ENCODE data around the gene SETX.

The SETX gene

GRCh38 chr9:132333556-132333955 is 21.2 kb downstream of the SETX start:
- 0 out of 2 replicates have a peak, but pooled peaks cover 4% of the 10 kb centered on the region for H4K20me1 ChIP-seq (ENCODE audit: low read depth, low read length)
- no peak overlapping the region for H3K4me2 ChIP-seq (ENCODE audit: low read depth, low read length, poor library complexity, severe bottlenecking)
- peaks cover 51% of the 10 kb centered on the region for H3K36me3 ChIP-seq (ENCODE audit: low read length)
- TF ChIP-seq EZH2phosphoT487 (conservative IDR thresholded peaks at IDR 0.05; ENCODE audit: low read length) (no peak), CTCF (IDR thresholded peaks at IDR 0.05; ENCODE audit: insufficient read depth, low read length, poor library complexity, severe bottlenecking) (no peak)
- H3K9ac ChIP-seq (ENCODE audit: low read length): no peak overlapping the region
- H2AFZ ChIP-seq (ENCODE audit: low read depth, low read length, severe bottlenecking): no peak overlapping the region
- no peak overlapping the region for H3K4me3 ChIP-seq (ENCODE audit: insufficient read depth, low read length, poor library complexity, severe bottlenecking)
- no peaks in the 10 kb centered on the region for H3K27me3 ChIP-seq (ENCODE audit: low read length)
- H3K9me3 ChIP-seq (ENCODE audit: insufficient read depth, low read length): no peaks in the 10 kb centered on the region
- peaks cover 5% of the 10 kb centered on the region for H3F3A ChIP-seq (ENCODE audit: insufficient read depth)
- H3K79me2 ChIP-seq (ENCODE audit: insufficient read depth, low read length): 0 out of 2 replicates have a peak, but pooled peaks cover 13% of the 10 kb centered on the region
- H3K9me2 ChIP-seq (replicated peaks; ENCODE audit: insufficient read depth, low read length): no peaks in the 10 kb centered on the region
- H3K27ac ChIP-seq (ENCODE audit: low read depth, low read length): no peak overlapping the region

- Histone ChIP-seq H3K27ac (ENCODE audit: low read depth, low read length) (no peak overlapping the region), H3F3A (ENCODE audit: insufficient read depth) (no peaks in the 10 kb centered on the region; the same call in 1 of the 2 replicates), H3K4me3 (ENCODE audit: insufficient read depth, low read length, poor library complexity, severe bottlenecking) (no peak overlapping the region), H3K9me3 (ENCODE audit: insufficient read depth, low read length) (no peaks in the 10 kb centered on the region), H3K27me3 (ENCODE audit: low read length) (no peaks in the 10 kb centered on the region), H3K36me3 (ENCODE audit: low read length) (peaks cover 65% of the 10 kb centered on the region), H3K9ac (ENCODE audit: low read length) (no peak overlapping the region), H3K4me2 (ENCODE audit: low read depth, low read length, poor library complexity, severe bottlenecking) (no peak overlapping the region), H4K20me1 (ENCODE audit: low read depth, low read length) (peaks cover 4% of the 10 kb centered on the region; the same call in 1 of the 2 replicates), H3K79me2 (ENCODE audit: insufficient read depth, low read length) (peaks cover 28% of the 10 kb centered on the region), H3K9me2 (replicated peaks; ENCODE audit: insufficient read depth, low read length) (no peaks in the 10 kb centered on the region), H2AFZ (ENCODE audit: low read depth, low read length, severe bottlenecking) (no peak overlapping the region)
- no peak for TF ChIP-seq CTCF (IDR thresholded peaks at IDR 0.05; ENCODE audit: insufficient read depth, low read length, poor library complexity, severe bottlenecking)
- no peak for TF ChIP-seq EZH2phosphoT487 (conservative IDR thresholded peaks at IDR 0.05; ENCODE audit: low read length)
These were observed 26.2 kb downstream of the SETX start for GRCh38 chr9:132328580-132328979.

- no peak overlapping the region for H3K9ac ChIP-seq (ENCODE audit: low read length)
- no peak overlapping the region for H3K4me3 ChIP-seq (ENCODE audit: insufficient read depth, low read length, poor library complexity, severe bottlenecking)
- peaks cover 38% of the 10 kb centered on the region for H3K79me2 ChIP-seq (ENCODE audit: insufficient read depth, low read length)
- H4K20me1 ChIP-seq (ENCODE audit: low read depth, low read length): peaks cover 4% of the 10 kb centered on the region; the same call in 1 of the 2 replicates
- H3K27me3 ChIP-seq (ENCODE audit: low read length): no peaks in the 10 kb centered on the region
- H3K36me3 ChIP-seq (ENCODE audit: low read length): peaks cover 71% of the 10 kb centered on the region
- no peak overlapping the region for H3K27ac ChIP-seq (ENCODE audit: low read depth, low read length)
- no peak for TF ChIP-seq EZH2phosphoT487 (conservative IDR thresholded peaks at IDR 0.05; ENCODE audit: low read length)
- TF ChIP-seq CTCF (IDR thresholded peaks at IDR 0.05; ENCODE audit: insufficient read depth, low read length, poor library complexity, severe bottlenecking): no peak
- H3K9me3 ChIP-seq (ENCODE audit: insufficient read depth, low read length): no peaks in the 10 kb centered on the region
- H2AFZ ChIP-seq (ENCODE audit: low read depth, low read length, severe bottlenecking): no peak overlapping the region
- peaks cover 6% of the 10 kb centered on the region; the same call in 1 of the 2 replicates for H3F3A ChIP-seq (ENCODE audit: insufficient read depth)
- no peak overlapping the region for H3K4me2 ChIP-seq (ENCODE audit: low read depth, low read length, poor library complexity, severe bottlenecking)
- no peaks in the 10 kb centered on the region for H3K9me2 ChIP-seq (replicated peaks; ENCODE audit: insufficient read depth, low read length)
These were observed 27.2 kb downstream of the SETX start for GRCh38 chr9:132327537-132327936.

Data from SU-DHL-6 (cell line).